IMR-90 (cell line): ENCODE data around the gene KCNMA1.

Experiments used
- CEBPB ChIP-seq: IDR thresholded peaks from 2 replicates; pipeline ENCODE4 v1.6.1; 2012; ENCODE audit warnings: low read depth, low read length, improper control_type of control experiment
- ELK1 ChIP-seq: fragments of 150-350 bp; IDR thresholded peaks from 2 replicates; pipeline ENCODE4 v1.6.1; 2016; ENCODE audit warnings: low read depth, mild to moderate bottlenecking, low read length, moderate library complexity, borderline replicate concordance
- MXI1 ChIP-seq: IDR thresholded peaks from 2 replicates; pipeline ENCODE4 v1.6.1; 2012; ENCODE audit warnings: low read depth, mild to moderate bottlenecking, low read length, moderate library complexity, borderline replicate concordance
- POLR2A ChIP-seq: IDR thresholded peaks from 2 replicates; pipeline ENCODE4 v1.6.1; 2012; ENCODE audit warnings: mild to moderate bottlenecking, low read depth, low read length
- RCOR1 ChIP-seq: IDR thresholded peaks from 2 replicates; pipeline ENCODE4 v1.6.1; 2012; ENCODE audit warnings: mild to moderate bottlenecking, low read length, improper control_type of control experiment; ENCODE audit not compliant: insufficient replicate concordance
- RFX5 ChIP-seq: IDR thresholded peaks from 2 replicates; pipeline ENCODE4 v1.8.0; 2012; ENCODE audit warnings: low read depth, mild to moderate bottlenecking, low read length, moderate library complexity
- USF2 ChIP-seq: fragments of 150-350 bp; IDR thresholded peaks from 2 replicates; pipeline ENCODE4 v1.6.1; 2017; ENCODE audit warnings: mild to moderate bottlenecking, antibody characterized with exemption, low read length, low read depth
- TF ChIP-seq, protein P1 (sequence below): conservative IDR thresholded peaks from 2 replicates; pipeline ENCODE4 v1.5.1; 2012; ENCODE audit warnings: mild to moderate bottlenecking, low read depth, low read length, improper control_type of control experiment

- no peak for TF ChIP-seq RCOR1
- no peak for TF ChIP-seq USF2
- TF ChIP-seq, protein P1, sequence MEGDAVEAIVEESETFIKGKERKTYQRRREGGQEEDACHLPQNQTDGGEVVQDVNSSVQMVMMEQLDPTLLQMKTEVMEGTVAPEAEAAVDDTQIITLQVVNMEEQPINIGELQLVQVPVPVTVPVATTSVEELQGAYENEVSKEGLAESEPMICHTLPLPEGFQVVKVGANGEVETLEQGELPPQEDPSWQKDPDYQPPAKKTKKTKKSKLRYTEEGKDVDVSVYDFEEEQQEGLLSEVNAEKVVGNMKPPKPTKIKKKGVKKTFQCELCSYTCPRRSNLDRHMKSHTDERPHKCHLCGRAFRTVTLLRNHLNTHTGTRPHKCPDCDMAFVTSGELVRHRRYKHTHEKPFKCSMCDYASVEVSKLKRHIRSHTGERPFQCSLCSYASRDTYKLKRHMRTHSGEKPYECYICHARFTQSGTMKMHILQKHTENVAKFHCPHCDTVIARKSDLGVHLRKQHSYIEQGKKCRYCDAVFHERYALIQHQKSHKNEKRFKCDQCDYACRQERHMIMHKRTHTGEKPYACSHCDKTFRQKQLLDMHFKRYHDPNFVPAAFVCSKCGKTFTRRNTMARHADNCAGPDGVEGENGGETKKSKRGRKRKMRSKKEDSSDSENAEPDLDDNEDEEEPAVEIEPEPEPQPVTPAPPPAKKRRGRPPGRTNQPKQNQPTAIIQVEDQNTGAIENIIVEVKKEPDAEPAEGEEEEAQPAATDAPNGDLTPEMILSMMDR: no peak
- TF ChIP-seq ELK1: no peak
- TF ChIP-seq RFX5: no peak
- TF ChIP-seq POLR2A: no peak
- no peak for TF ChIP-seq MXI1
- no peak for TF ChIP-seq CEBPB
Measured at GRCh38 chr10:77409697-77410471, 227.7 kb downstream of the KCNMA1 start.
